ENCODE measurements around the gene NCKAP5.
"Not testable (repeated sequence)": the region's sequence is repeated elsewhere in the genome, so short reads cannot be mapped to it uniquely, and the experiment has no call there.

The NCKAP5 gene

DNA sequence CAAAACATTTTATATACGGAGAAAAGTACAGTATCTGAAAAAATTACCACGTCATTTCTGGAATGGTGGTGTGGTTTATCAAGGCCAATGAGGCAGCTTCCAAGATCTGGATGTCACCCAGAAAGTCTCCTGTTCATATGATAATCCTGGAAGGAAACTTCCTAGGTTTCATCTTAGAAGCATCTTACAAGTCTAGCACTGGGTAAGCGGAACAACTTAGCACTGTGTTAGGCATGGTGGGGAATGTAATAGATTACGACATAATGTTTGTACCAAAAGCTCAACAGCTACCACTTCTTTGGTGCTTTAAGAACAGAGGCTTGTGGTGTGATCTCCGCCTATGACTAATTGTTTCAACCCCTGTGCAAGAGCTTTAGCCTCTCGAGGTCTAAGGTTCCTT lies 835.2 kb downstream of the NCKAP5 start:
- no peak for DNase-seq

DNA sequence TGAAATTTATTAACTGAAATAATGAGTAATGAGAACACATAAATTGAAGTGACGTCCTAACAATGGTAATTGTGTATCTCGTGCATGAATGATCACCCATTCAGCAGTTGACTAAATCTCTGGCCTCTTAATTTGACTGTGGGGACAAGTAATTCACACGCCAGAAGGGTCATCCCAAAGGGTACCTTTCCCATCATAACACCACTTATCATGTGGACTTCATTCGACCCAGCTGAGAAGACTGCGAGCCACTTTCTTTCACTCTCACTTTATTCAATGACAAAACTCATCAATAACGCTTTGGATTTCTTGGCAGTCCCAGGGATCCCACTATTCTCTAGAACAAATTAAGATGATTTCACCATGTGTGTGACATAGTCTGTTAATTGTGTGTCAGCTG lies 835.6 kb downstream of the NCKAP5 start:
- DNase-seq, result no peak

DNA sequence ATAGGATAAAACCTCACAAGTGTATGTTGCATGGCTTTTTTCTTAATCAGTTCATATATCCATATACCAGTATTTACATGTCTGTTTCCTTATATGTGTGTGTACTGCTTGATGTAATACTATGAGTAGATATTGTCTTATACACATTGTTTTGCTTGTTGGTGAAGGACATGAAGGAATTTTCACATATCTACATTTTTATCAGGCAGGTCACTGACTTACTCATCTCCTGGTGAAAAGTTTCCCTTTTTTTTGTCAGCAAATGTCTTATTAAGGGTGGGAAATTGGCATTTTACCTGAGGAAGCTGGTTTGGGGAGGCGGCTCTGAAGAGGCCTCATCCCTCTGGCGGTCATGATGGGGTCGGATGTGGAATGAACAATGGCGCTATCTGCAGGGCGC lies 836.8 kb downstream of the NCKAP5 start:
- no peak for DNase-seq

DNA sequence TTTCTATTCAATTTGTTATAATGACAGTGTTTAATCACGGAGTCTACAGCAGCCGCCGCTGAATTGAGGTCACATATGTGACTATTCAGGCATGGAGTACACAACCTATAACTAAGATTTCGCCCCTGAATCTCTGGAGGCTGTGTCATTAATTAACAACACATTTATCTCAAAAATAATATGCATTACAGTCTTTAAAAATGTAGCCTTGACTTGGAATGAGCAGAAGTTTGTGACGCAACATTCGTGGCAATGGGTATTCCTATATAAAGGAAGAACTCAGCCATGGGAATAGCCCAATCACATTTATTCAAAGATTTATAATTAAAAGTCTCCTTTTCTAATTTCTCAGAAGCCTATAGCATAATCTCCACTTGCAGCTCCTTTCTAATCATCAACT lies 837.7 kb downstream of the NCKAP5 start:
- no peak for DNase-seq

DNA sequence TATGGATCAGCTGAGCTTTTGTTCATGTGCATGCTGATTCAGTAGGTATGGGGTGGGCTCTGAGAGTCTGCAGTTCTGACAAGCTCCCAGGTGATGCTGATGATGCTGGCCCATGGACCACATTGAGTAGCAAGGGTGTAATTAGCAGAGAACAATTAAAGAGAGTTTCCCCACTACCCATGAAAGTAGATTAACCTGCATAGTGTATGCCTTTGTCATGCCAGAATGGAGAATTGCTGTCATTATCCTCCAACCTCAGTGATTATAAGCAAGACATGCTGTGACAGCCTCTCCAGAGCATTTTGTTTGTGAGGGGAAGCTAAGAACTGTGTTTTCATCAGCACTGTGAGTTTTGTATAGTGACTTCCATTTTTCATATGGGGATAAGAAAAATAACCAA lies 838.7 kb downstream of the NCKAP5 start:
- no peak for DNase-seq

DNA sequence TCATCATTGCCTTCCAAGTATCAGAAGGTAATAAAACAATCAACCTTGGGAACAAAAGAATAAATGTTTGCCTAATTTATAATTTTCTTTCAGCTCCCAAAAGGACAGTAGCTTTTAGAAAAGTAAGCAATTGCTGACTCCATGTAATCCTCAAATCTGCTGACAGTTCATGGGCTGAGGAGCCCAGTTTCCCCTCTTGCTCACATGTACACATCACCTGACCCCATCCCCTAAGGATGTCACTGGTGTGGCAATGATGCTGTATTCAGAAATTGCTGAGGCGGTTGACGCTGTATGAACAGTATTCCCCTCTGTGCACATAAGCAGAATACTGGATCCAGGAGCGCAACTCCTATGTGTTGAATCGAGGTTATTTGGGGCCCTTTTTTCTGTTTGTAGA lies 842.1 kb downstream of the NCKAP5 start:
- no peak for DNase-seq

DNA sequence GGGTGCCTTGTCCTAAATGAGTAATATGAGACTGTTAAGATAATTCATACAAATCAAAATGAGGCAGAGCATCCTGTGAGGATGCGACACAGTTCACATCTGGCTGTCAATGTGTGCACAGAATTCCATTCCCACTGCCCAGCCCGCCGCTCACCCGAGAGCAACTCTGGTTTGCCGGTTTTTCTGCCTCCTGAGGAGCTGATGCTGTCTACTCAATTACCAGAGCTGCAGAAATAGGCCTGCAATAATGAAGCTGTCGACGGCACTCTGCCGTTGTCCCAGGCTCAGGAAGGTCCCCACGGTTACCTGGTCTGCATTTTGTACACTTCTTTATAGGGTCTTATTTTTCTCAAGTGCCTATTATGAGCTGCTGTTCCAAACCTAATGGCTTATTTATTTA lies 842.5 kb downstream of the NCKAP5 start:
- no peak for DNase-seq

DNA sequence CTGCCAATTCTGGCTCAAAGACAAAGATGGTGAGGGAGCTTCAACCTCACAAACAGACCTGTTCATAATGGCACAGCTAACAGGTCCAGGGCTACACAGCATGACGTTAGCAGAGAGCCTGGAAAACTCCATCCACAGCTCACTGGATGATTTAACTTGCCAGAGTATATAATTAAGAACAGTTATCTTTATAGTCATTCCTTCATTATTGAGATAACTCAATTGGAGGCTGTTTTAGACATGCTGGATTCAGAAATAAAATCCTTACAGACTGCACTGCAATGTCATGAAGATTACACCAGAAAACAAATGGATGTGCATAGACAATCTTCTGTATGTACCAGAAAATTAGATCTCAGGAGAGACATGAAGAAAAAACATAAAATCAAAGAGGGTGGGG lies 843.1 kb downstream of the NCKAP5 start:
- DNase-seq, result no peak

DNA sequence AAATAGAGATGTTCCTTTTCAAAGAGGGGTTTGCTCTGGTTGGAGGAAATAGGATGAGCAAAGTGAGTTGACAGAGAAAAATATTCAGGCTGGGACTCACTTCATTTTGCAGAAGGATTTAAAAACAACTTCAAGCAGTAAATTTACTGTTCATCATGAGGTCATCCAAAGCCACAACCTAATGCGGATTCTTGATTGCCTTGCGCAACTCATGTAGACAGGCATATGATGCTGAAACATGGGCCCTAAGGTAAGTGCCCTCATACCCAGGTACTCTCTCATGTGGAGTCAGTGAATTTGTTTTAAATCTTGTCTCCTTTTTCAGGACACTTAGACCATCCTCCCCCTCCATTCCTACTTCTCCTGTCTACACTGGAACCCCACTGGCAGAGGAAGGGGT lies 846.3 kb downstream of the NCKAP5 start:
- DNase-seq, result no peak

DNA sequence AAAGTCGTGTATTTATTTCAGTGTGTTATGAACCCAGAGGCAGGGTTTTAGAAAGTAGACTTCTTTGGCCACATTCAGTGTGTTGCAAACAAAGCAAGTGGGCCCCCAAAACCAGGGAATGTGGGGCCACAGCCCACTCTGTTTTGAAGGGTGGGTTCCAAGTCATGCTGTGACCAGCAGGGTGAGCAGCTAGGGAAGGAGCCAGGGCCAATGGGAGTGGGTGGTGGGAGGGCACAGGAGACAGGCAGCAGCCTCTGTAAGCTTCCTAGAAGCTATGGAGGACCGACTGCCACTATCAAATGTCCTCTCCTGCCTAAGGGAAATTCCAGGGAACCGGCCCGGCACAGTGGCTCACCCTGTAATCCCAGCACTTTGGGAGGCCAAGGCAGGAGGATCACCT lies 847.9 kb downstream of the NCKAP5 start:
- DNase-seq, result no peak

DNA sequence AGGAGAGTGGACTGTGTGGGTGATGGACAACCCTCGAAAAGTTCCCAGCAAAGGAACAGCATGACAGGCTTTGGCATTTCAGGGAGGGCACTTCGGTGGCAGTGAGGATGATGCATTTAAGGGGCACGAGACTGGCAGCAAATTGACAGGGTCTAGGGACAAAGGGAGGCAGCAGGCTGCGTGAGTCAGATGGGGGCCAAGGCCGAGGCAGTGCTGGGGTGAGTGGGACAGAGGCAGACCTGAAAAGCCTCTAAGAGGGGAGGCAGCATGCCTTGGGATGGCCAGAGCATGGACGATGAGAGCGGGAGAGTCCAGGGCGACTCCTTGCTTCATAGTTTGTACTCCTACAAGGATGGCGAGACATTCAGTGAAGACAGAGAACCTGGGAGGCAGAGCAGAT lies 848.8 kb downstream of the NCKAP5 start:
- no peak for DNase-seq

DNA sequence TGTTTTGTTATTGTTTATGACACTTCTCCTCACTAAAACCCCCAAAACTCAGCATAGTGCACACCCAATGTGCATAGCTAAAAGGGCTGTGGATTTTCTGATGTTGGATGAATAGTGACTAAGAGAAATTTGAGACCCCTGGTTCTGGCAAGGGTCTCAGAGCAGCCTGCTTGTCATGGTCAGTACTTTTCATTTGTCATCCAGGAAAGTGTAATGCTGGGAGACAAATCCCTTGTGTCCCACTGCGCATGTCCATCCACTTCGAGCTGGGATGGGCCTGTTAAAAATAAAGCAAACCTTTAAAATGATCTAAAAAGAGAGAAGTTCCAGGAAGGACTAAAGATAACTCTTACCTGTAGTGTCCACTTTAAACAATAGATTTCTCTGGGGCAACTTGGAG lies 851.3 kb downstream of the NCKAP5 start:
- DNase-seq, result no peak

DNA sequence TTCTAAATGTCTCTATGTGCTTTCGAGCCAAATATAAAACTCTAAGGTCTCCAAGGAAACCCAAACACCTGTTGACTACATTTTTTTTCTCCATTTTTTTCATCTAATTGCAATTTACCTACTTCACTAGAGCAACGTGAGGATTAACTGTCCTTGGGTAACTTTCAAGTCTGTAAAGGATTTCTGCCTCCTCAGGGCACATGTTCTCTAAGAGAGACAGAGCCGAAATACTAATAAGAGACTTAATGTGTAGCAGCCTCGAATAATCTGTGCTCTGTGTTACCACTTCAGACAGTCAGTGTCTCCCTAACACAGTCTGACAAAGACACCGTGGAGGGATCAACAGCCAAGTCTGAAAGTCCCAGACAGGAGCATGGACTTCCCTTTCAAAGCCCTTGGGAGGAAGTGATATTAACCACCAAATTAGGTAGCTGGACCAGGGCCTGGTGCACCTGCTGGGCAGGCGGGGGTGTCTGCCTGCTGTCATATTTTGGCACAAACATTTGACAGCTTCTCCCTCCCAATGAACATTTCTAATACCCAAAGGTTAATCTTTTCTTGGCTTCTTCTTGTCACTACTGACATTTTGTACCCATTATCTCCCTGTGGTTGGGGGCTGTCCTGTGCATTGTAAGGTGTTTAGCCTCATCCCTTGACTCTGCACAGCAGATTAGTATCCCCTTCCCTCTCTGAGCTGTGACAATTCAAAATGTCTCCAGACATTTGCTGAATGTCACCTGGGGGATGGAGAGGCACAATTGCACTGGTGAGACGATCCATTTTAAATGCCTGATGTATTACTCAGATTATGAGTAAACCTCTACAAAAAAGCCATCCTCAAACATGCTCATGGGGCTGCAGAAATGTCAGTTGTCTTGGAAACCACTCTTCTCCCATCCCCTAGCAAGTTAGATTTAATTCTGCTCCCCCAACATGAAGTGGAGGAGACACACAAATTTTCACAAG lies 852.6 kb downstream of the NCKAP5 start:
- DNase-seq, result no peak

DNA sequence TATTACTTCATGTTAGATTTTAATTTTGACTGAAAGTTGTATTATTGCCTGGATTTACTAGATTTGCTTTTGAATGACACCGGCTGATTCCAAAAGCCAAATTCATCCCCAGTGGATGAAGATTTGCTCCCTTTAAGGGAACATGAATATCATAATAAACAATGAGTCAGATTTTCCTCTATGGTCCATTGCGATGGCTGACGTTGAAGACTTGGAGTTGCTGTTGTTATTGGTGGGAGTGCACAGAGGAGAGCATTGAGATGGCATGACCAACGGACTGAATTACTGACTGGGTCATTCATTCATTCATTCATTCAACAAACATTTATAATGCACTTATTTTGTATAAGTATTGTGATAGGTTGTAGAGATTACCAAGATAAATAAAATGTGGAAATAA lies 864.9 kb downstream of the NCKAP5 start:
- no peak for DNase-seq

DNA sequence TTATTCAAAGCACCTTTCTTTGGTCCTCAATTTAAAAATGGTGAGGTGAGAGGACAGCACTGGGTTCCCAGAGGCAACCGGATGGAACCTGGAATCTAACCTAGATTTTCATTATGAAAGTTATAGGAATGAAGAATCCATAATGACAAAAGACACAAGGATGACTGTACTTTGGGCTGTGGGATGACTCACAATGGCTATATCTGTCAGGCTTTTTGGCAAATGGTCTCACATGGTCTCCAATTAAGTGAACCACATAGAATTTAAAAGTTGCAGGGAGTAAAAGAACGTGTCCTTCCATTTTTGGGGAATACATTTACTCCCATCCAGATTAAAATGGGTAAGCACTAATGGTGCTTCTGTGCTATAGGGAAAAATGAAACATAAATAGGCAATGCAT lies 866.5 kb downstream of the NCKAP5 start:
- no peak for DNase-seq

DNA sequence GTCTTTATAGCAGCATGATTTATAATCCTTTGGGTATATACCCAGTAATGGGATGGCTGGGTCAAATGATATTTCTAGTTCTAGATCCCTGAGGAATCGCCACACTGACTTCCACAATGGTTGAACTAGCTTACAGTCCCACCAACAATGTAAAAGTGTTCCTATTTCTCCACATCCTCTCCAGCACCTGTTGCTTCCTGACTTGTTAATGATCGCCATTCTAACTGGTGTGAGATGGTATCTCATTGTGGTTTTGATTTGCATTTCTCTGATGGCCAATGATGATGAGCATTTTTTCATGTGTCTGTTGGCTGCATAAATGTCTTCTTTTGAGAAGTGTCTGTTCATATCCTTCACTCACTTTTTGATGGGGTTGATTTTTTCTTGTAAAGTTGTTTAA lies 868.5 kb downstream of the NCKAP5 start:
- DNase-seq, result not testable (repeated sequence)

DNA sequence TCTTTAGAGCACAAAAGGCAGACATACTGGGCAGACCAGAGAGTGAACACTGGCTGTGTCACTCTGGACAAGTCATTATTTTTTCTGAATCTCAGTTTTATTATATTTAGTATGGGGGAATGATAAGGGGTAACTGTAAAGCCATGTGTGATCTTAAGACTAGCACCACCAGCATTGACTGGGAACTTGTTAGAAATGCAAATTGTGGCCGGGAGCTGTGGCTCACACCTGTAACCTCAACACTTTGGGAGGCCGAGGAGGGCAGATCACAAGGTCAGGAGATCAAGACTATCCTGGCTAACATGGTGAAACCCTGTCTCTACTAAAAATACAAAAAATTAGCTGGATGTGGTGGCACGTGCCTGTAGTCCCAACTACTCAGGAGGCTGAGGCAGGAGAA lies 869.9 kb downstream of the NCKAP5 start:
- not testable (repeated sequence) for DNase-seq

DNA sequence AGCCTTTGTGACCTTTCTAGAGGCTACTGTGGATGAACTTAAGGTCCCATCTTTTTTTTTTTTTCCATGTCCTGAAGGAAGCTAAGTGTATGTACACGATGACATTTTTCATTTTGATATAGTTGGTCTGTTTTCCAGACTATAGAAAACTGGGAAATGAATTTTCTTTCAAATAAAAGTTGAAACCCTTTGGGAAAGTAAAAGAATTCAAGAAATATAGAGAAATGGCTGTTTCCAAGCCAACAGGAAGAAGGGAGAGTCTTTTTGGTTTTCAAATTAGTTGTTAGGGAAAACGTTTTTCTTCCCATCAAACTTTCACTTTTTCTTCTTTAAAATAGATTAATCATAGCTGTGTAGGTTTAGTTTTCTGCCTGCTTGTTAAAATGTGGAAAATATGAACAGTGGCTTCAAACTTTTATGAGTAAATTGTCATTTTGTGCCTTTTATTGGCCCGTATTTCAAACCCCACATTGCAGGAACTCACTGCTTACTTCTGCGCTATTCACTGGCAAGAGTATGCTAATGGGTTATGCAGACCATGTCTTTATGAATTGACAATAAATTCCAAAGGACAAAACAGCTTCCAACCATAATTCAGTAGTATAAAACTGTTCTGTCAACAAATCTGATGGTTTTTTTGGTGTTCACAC lies 870.6 kb downstream of the NCKAP5 start:
- DNase-seq, result no peak

DNA sequence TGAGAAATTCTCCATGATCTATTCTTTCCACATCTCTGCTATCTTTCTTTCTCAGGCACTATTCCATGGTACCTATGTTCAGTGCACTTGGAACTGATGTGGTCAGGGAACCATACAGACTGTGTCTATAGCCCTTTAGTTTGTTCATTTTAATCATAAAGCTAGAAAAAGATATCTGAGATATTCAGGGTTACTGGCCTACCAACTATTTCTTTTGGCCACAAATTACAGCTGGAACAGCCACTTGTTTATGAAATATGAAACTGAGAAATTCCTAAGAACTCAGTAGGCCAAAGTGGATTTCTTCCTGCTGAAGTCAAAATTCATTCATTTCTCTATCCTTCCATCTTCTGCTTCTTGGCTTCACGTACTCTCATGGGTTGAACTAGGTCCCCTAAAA lies 875.4 kb downstream of the NCKAP5 start:
- no peak for DNase-seq

DNA sequence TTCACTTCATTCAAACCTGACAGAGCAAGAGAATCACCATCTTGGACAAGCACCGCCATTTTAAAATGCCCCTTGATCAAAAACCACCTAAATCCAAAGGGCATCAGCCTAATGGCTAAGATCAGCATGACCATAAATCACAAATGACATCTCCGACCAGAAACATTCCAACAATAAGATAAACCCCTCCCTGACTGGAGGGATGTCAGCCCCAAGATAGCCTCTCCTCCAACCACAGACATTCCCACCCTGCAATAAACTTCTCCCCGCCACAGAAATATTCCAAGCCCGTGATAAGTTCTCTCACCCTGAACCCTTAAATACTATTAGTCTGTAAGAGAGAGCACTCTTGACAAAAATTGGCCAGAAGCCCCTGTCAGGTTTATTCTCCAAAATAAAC lies 876.7 kb downstream of the NCKAP5 start:
- DNase-seq, result no peak

DNA sequence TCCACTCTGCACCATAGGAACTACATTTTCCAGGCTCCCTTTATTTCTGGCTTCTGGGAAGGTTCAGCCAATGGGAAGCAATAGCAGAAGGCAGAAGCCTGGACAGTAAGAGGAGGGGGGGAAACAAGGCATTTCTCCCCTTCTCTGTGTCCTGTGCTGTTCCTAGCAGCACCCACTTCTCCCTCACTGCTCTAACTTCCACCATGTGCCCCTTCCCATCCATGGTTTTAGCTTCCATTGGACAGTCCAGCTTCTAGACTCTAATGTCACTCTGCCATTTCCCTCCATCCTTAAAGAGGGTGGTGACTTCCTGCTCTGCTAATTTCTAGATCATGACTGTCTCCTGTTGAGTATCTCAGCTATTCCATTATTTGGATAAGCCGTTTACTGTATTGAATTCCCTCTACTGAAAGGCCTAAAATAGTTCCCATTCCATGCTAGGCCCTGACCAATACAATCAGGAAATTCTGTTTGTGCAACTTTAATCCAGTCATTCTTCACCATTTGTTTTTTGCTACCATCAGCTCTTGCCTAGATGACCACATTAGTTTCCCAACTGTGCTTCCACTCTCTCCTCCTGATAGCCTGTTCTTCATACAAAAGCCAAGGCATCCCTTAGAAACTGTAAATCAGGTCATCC lies 877.5 kb downstream of the NCKAP5 start:
- DNase-seq, result no peak

DNA sequence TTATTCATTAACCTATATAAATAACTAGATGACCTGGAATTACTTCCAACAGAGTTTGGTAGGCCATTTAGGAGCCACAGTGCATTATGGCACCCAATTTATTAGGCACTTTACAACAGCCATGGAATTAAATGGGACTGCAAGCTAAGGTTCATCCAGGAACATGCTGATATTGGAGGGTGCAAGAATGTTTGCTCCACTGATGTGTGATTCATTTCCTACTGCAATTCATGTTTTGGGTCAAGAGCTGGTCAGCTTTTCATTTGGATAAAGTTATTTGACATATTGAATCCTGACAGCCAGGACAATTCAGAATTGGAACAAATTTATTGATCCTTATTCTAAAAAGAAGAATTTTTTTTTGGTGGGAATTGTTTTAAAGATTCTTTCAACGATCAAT lies 886.5 kb downstream of the NCKAP5 start:
- no peak for DNase-seq

DNA sequence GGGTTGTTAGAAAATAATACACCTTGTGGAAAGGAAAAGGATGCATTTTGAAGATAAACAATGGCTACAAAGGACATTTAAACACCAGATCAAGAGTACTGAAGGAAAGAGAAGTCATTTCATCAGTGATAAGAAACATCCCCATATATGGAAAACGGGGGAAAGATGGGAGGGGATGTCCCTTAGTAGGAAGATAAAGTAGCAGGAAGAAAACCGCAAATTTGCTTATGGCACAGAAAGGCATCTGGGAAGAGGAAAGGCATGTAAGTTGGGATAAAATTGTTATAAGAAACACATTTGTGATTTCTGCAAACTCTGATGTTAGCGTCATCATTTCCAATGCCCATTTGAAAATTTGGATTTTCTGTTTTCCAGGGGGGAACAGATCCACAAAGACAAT lies 887.7 kb downstream of the NCKAP5 start:
- DNase-seq, result no peak

DNA sequence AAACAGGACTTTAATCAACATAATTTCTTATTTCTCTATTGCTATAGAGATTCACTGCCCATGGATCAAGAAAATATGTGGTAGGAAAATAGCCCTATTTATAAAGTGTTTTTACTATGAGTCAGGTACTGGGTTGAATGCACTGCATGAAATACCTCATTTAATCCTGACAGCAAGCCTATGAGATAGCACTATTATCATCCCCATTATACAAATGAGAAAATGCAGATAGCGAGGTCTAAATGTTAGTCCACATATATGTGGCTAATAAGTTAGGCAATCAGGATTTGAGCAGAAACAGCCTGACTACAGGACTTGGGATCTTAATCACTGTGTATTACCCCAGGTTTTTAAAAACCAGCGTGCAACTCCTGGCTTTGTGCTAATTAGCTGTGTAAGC lies 889.8 kb downstream of the NCKAP5 start:
- no peak for DNase-seq

Data from hippocampal formation (tissue), 2 donors.